SH-SY5Y (cell line): Measurements from ENCODE around the gene AKAP12.

Experiments
- GATA2 ChIP-seq: IDR thresholded peaks from 2 replicates; pipeline ENCODE4 v1.6.1; 2011; ENCODE audit warnings: mild to moderate bottlenecking, low read depth, low read length
- GATA3 ChIP-seq: IDR thresholded peaks from 2 replicates; pipeline ENCODE4 v1.6.1; 2011; ENCODE audit warnings: low read depth, mild to moderate bottlenecking, low read length, moderate library complexity

- no peak for TF ChIP-seq GATA2
- TF ChIP-seq GATA3 = no peak
Measured at GRCh38 chr6:151293688-151294016, 53.9 kb downstream of the AKAP12 start.
